ENCODE measurements around the gene CDH23. TPM values are rescaled to one million over a fixed set of nuclear protein-coding genes. Genes with fewer than 3 reads are reported as not detected.

CDH23 gene
- total RNA-seq, 2 experiments from 2014 or later = 4.6 to 5.2 TPM

DNA sequence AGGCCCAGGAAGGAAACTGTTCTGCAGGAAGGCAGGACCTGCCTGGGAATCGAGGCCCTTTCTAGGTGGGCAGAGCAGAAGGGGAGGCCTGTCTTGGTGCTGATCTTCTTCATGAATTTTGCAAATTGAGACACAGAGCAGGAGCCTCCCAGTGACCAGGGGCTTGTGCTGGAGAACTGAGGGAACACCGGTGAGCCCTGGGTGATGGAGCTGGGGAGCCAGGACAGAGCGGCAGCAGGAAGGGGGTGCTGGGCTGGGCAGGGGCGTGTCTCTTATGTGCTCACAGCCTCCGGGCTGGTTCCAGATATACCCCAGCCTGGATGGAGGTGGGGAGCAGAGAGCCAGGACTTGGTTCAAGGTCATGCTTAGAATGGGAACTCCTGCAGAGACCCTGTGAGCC lies 182.9 kb downstream of the CDH23 start:
- H3K9me3 ChIP-seq (ENCODE audit: control insufficient read depth in 1 of 2, insufficient read depth in 1 of 2, low read length in 2 of 2) = no peaks in the 10 kb centered on the region
- no peak overlapping the region for H3K4me3 ChIP-seq (ENCODE audit: low read length)
- Mint-ChIP-seq H3K27ac (no peak overlapping the region), H3K27me3 (no peaks in the 10 kb centered on the region), H3K36me3 (ENCODE audit: low read depth) (no peaks in the 10 kb centered on the region), H3K4me3 (no peak overlapping the region), H3K4me1 (ENCODE audit: low read depth) (no peaks in the 10 kb centered on the region), H3K9me3 (no peaks in the 10 kb centered on the region)
- ChIA-PET POLR2A (no interaction called here), CTCF (no interaction called here)
- no peak overlapping the region for H3K27ac ChIP-seq (ENCODE audit: low read depth in 1 of 2, low read length in 2 of 2)
- H3K27me3 ChIP-seq (ENCODE audit: control insufficient read depth in 1 of 2, insufficient read depth in 2 of 2, low read length in 2 of 2) = no peaks in the 10 kb centered on the region
- TF ChIP-seq, protein P1, sequence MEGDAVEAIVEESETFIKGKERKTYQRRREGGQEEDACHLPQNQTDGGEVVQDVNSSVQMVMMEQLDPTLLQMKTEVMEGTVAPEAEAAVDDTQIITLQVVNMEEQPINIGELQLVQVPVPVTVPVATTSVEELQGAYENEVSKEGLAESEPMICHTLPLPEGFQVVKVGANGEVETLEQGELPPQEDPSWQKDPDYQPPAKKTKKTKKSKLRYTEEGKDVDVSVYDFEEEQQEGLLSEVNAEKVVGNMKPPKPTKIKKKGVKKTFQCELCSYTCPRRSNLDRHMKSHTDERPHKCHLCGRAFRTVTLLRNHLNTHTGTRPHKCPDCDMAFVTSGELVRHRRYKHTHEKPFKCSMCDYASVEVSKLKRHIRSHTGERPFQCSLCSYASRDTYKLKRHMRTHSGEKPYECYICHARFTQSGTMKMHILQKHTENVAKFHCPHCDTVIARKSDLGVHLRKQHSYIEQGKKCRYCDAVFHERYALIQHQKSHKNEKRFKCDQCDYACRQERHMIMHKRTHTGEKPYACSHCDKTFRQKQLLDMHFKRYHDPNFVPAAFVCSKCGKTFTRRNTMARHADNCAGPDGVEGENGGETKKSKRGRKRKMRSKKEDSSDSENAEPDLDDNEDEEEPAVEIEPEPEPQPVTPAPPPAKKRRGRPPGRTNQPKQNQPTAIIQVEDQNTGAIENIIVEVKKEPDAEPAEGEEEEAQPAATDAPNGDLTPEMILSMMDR (IDR thresholded peaks at IDR 0.05) = no peak
- H3K4me1 ChIP-seq (ENCODE audit: insufficient read depth, low read length) = no peaks in the 10 kb centered on the region
- intact Hi-C loops (cut with DNase I, micrococcal nuclease) = no loop called here
- ATAC-seq (ENCODE audit: poor library complexity) (no peak), DNase-seq (no peak)
- no peaks in the 10 kb centered on the region for H3K36me3 ChIP-seq (ENCODE audit: insufficient read depth, low read length)

DNA sequence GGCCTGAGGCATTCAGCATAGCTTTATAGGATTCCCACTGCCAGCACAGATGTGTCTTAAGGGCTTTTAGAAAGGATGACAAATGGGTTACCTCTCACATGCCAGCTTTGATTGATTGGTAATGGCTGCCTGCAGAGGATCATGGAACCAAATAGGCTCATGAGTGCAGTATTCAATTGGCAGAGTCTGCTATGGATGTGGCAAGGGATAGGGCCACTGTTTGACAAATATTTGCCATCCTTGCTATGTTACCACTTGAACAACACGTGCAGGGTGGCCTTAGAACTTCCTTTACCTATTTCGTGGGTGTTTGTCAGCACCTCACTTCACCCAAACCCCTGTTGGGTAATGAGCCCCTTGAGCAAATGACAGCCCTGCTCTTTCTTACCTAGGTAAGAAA lies 183.7 kb downstream of the CDH23 start:
- no peak overlapping the region for H3K4me3 ChIP-seq (ENCODE audit: low read length)
- DNase-seq (no peak), ATAC-seq (ENCODE audit: poor library complexity) (no peak)
- Mint-ChIP-seq H3K27ac (no peak overlapping the region), H3K4me1 (ENCODE audit: low read depth) (no peaks in the 10 kb centered on the region), H3K9me3 (no peaks in the 10 kb centered on the region), H3K36me3 (ENCODE audit: low read depth) (no peaks in the 10 kb centered on the region), H3K4me3 (no peak overlapping the region), H3K27me3 (no peaks in the 10 kb centered on the region)
- no peaks in the 10 kb centered on the region for H3K36me3 ChIP-seq (ENCODE audit: insufficient read depth, low read length)
- no peaks in the 10 kb centered on the region for H3K9me3 ChIP-seq (ENCODE audit: control insufficient read depth in 1 of 2, insufficient read depth in 1 of 2, low read length in 2 of 2)
- CTCF ChIA-PET = no interaction called here
- POLR2A ChIA-PET = no interaction called here
- TF ChIP-seq, protein P1 (IDR thresholded peaks at IDR 0.05) = no peak
- H3K27me3 ChIP-seq (ENCODE audit: control insufficient read depth in 1 of 2, insufficient read depth in 2 of 2, low read length in 2 of 2) = no peaks in the 10 kb centered on the region
- H3K4me1 ChIP-seq (ENCODE audit: insufficient read depth, low read length) = no peaks in the 10 kb centered on the region
- H3K27ac ChIP-seq (ENCODE audit: low read depth in 1 of 2, low read length in 2 of 2) = no peak overlapping the region
- intact Hi-C loops (cut with DNase I, micrococcal nuclease) = no loop called here

DNA sequence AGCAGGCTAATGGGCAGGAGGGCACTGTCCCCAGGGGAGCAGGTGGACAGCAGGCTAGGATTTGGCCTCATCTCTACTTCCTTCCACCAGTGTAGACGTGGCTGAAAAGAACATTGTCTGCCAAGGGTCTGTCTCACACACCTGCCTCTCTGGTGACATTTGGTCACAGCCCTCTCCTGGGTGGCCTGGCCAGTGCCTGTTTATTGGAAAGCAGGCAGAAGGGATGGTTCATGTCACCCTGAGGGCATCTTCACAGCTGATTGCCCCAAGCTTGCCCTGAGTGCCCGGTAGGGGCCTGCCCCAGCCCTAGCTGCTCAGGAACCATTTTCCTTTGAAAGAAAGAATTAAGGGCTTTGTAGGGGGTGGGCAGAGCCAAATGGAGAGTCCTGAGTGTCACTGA lies 184.2 kb downstream of the CDH23 start:
- peaks cover 0 to 3% of the 10 kb centered on the region in 2 experiments for H3K27me3 ChIP-seq (ENCODE audit: control insufficient read depth in 1 of 2, insufficient read depth in 2 of 2, low read length in 2 of 2)
- DNase-seq = no peak
- H3K36me3 ChIP-seq (ENCODE audit: insufficient read depth, low read length) = no peaks in the 10 kb centered on the region
- Mint-ChIP-seq H3K36me3 (ENCODE audit: low read depth) (no peaks in the 10 kb centered on the region), H3K9me3 (no peaks in the 10 kb centered on the region), H3K4me3 (no peak overlapping the region), H3K27ac (no peak overlapping the region), H3K4me1 (ENCODE audit: low read depth) (no peaks in the 10 kb centered on the region), H3K27me3 (no peaks in the 10 kb centered on the region)
- H3K4me1 ChIP-seq (ENCODE audit: insufficient read depth, low read length) = no peaks in the 10 kb centered on the region
- intact Hi-C loops (cut with DNase I, micrococcal nuclease) = no loop called here
- POLR2A ChIA-PET = no interaction called here
- no peak overlapping the region for H3K27ac ChIP-seq (ENCODE audit: low read depth in 1 of 2, low read length in 2 of 2)
- no peaks in the 10 kb centered on the region for H3K9me3 ChIP-seq (ENCODE audit: control insufficient read depth in 1 of 2, insufficient read depth in 1 of 2, low read length in 2 of 2)
- CTCF ChIA-PET = no interaction called here
- no peak overlapping the region for H3K4me3 ChIP-seq (ENCODE audit: low read length)
- no peak for ATAC-seq (ENCODE audit: poor library complexity)
- TF ChIP-seq, protein P1 (IDR thresholded peaks at IDR 0.05) = no peak
